Tibial nerve (tissue), 4 donors: ENCODE data around the gene RPS6KA3.
"Not testable (repeated sequence)": the region's sequence is repeated elsewhere in the genome, so short reads cannot be mapped to it uniquely, and the experiment has no call there.

Source experiments
- CTCF ChIP-seq, 5 experiments: fragments of 200-600 bp in 3 of 5; fragments of 450-650 bp in 2 of 5; sonication (generic) in 3 of 5; IDR thresholded peaks; one replicate each; pipeline ENCODE4 v1.5.1; 2016 to 2019; ENCODE audit warnings: antibody characterized with exemption in 5 of 5, mild to moderate bottlenecking in 3 of 5, moderate library complexity in 2 of 5
- EP300 ChIP-seq, 2 donors: sonication (generic); formaldehyde crosslinking; IDR thresholded peaks; one replicate each; pipeline ENCODE4 v1.6.1; 2017; ENCODE audit warnings: antibody characterized with exemption in 2 of 2, mild to moderate bottlenecking in 1 of 2
- POLR2A ChIP-seq, 2 donors: fragments of 450-650 bp; IDR thresholded peaks; one replicate each; pipeline ENCODE4 v1.6.1; 2017; ENCODE audit warnings: antibody characterized with exemption in 2 of 2, mild to moderate bottlenecking in 2 of 2, moderate library complexity in 2 of 2

- not testable (repeated sequence) for TF ChIP-seq CTCF, POLR2A, EP300 (IDR thresholded peaks at IDR 0.05)
Measured at GRCh38 chrX:20250146-20250545, 16.6 kb downstream of the RPS6KA3 start.
